Activated T-cell treated with anti-CD3 and anti-CD28 coated beads for 48 hours (primary cell): ENCODE results near the gene COQ8A.
A peak's percentile ranks its signal among the peaks of the same experiment; 100 is the strongest.
"Not testable (repeated sequence)": the region's sequence is repeated elsewhere in the genome, so short reads cannot be mapped to it uniquely, and the experiment has no call there.

Source experiments
- DNase-seq: peaks from one replicate; pipeline ENCODE4 v3.0.0-alpha.2; 2020; ENCODE audit warnings: low read depth

COQ8A gene

DNA sequence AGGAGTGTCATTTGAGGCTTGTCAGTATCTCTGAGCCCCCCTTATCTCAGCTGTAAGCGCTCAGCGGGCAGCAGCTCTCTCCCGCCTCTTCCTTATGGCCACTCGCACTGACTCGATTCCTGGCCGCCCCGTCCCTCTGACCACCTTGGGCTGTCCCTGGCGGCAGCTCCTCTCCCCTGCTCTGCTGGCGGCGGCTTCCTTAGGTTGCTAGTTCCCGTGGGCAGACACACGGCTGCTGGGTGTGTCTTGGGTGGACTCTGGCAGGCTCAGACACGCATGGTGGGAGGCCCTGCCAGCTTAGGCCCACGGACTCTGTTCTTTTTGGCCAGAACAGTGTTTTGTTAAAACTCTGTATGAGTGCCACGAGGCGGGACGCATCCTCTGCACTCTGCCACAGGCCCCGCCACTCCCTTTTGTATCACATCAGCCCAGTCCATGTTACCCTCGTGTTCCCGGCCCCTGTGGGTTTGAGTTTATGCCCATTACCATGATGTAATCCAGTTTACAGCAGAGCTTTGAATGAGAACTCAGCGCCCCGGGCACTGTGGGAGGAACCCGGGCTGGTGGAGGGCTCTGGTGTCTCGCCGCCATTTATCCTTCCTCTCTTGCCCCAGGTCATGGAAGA lies 45.9 kb downstream of the COQ8A start:
- DNase-seq = no peak

DNA sequence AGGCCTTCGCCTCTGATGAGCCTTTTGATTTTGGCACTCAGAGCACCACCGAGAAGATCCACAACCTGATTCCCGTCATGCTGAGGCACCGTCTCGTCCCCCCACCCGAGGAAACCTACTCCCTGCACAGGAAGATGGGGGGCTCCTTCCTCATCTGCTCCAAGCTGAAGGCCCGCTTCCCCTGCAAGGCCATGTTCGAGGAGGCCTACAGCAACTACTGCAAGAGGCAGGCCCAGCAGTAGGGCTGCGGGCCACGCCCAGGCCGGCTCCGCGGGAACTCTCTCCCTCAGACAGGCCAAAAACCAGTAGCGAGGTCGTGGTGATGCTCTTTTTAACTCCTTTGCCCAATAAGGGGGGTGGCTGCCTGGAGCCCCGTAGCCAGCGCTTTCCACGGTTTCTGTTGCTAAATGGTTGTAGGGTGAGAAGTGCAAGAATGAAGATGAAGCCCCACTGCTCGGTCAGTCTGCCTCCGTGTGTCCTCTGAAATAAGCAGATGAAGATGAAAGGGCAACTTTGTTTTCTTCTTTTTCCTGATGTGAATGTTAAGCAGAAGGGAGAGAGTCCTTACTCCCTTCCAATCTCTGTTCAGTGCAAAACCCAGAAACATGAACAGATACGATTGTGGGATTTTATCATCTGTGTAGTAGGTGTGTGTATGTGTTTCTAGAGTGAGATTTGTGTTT lies 46.5 kb downstream of the COQ8A start:
- DNase-seq = no peak

DNA sequence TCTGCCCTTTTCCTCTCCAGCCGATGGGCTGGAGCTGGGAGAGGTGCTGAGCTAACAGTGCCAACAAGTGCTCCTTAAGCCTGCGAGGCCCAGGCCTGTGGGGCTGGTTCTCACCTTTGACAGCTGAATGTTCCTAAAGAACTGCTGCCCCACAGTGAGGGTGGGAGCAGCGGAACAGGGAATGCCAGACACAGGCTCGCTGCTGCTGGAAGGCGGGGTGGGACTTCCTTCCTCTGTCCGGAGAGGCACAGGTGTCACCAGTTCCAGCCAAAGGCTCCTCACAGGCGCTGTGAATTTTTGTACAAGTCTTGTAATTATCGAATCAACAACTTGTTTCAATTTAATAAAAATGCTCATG lies 47.1 kb downstream of the COQ8A start:
- DNase-seq = no peak

DNA sequence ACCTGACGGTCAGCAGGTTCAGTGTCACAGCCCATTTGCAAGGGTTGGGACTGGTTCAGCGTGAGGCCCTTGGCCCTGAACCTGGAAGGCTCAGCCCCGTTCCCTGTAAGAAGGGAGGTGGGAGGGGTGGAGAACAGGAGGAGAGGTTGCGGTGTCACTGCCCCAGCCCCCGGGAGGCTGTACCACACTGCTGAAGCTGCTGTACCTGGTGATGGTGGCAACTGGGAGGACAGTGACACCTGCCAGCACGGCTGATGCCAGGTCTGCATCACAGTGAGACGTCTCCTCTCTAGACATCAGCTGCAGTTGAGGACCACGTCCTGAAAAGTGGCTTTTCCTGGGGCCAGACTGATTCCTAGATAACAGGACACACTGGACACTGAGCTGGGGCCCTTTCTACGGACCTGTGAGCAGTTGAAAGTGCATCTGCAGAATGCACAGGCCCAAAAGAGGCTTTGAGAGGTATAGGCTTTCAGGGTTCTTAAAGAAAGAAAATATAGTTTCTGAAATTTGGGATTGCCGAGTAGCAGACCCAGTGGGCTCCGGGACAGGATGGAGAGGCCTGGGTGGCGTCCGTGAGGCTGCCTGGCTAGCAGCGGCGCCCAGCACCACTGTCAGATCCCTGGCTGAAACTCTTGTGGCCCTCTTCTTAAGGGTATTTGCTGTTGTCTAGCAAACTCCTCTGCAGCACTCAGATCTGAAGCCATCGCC lies 47.7 kb downstream of the COQ8A start:
- DNase-seq = no peak

DNA sequence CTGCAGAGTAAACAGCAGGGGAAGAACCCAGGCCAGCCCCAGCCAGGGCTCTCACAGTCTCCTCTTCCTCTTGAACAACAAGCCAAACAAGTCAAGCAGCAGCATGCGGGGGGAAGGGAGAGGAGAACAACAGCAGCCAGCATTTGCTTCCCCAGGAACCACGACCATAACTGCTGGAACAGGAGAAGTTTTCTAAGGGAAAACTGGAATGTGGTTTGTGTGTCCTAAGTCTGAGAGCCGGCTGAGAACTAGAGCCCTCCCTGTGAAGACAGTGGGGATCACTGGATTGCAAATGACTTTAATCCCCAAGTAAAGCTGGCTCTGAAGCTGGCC lies 48.2 kb downstream of the COQ8A start:
- no peak for DNase-seq

DNA sequence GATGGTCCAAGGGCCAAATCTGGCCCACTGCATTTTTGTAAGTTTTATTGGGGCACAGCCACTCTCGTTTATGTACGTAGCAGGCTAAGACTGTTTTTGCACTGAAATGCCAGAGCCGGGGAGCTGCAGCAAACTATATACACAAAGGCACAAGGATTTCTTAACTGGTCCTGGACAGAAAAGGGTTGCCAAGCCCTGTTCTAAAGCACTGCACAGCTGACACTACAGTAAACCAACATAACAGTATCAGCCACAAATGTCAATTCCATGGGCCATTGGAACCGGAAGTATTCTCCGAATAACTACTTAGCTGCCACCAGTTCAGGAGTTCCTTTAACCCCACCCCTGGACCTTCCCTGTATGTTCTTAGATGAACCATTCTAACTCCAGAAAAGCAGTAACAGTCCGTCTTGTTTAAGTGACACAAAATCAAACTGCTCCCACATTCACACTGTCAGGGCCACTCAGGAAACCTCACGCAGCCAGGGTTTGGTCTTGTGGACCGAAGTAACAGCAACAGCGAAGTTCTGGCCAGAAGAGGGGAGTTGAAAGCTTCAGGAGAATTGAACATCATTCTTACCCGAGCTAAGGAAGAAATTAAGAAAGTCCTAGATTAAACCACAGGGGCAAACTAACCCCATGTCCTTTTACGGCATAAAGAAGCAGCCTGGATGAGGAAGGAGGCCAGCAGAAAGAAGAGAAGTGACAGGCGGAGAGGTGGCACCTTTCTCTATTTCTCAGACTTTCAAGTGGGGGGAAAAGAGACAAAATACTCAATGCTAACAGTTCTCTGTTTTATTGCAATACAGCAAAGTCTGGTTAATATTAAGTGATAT lies 49.2 kb downstream of the COQ8A start:
- no peak for DNase-seq

DNA sequence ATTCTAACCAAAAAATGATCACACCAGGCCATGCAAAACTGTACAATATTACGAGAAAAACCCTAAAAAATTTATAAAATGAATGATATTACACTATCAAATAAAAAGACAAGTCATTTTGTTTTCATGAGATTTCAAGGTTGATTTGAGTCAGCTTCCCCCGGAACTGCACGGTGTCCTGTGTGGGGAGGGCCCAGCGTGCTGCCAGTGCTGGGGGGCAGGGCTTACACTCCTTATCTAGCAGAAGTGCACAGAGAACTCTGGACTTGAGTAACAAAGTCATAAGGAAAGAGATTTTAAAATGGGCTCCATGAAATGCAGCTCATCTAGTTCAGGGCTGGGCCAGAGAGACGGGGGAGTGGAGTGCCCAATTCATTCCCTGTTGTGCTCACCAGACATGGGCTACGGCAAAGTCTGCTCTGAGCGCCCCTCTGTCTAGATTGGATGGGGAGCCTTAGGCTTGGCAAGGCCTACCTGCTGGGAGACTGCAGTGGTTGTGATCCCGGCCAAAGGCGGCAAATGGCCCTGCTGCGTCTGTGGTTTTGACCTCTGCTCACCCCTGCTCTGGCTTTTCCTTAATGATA lies 50.1 kb downstream of the COQ8A start:
- peak; percentile 51 for DNase-seq

DNA sequence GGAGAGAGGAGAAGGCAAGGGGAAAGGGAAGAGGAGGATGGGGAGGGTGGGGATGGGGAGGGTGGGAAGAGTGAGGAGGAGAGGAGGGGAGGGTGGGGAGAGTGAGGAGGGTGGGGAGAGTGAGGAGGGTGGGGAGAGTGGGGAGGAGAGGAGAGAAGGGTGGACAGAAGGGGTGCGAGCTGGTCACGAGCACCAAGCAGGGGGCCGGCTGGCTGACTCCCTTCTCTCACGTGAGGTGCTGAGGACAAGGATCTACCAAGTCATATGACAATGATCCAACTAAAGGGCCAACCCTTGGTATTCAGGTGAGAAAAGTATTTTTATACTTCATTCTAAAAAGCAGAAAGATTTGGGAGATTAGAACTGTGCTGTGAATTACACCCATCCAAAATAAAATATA lies 51.8 kb downstream of the COQ8A start:
- DNase-seq = no peak

DNA sequence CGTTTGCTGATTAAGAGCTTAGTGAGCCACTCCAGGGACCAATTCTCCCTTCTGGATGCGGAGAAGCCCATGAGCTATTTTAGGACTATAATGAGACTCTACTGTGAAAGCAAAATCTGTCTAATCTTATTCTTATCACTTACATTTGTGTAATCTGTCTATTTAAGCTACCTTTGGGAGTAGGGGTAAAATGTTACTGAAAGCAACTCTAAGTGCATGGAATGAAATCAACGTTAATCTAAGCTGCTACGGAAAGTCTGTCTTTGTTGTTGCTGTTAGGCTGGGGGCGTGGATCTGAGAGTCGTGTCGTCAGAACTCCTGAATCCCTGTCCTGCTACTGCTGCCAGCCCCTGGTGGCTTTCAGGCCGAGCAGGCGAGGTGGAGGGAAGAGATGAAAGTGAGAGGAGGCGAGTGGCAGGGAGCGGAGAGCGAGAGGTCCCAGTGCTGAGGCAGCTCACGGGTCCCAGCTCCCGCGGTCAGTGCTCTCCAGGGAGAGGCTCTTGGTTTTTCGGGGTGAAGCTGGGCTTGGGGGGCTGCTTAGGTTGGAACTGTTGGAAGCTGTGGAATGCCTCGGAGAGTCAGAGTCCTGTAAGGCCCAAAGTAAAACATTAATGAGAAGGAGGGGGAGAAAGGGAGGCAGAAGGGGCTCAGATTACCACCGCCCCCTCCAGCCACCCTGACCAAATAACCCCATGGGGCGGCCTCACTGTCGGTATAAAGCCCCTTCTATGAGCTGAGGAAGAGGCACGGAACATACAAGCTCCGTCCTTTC lies 53.9 kb downstream of the COQ8A start:
- DNase-seq = no peak

DNA sequence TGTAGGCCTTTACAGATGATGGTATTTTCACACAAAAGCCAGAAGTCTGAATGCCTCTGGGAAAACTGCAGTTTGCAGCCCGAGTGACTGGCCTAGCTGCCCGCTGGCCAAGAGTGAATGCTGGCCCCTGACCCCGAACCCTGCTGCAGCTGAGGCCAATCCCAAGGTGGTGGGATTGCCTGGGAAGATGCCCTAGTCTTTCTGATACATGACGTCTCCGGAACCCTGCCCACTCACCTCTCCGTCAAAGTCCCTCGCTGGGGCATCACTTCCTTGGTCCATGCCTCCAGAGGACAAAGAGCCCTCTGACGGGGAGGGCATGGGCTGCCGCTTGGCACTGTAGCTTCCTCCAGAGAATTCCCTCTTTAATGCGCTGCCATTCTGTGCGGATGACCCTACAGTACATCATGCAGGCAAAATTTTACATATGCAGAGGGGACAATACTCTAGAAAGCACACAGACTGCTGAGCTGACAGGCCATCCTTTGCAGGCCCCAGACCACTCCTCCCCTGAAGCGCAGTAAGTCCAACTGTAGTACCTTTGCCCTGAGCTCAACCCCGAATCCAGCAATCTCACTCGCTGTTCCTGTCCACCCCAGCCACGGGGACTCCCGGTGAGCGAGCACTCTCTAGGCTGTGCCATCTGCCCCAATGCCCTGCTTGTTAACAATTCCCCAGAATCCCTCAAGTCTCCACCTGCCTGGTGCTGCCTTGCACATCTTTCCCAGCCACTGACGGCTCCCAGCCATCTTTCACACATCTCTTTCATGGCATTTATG lies 54.7 kb downstream of the COQ8A start:
- DNase-seq = no peak

DNA sequence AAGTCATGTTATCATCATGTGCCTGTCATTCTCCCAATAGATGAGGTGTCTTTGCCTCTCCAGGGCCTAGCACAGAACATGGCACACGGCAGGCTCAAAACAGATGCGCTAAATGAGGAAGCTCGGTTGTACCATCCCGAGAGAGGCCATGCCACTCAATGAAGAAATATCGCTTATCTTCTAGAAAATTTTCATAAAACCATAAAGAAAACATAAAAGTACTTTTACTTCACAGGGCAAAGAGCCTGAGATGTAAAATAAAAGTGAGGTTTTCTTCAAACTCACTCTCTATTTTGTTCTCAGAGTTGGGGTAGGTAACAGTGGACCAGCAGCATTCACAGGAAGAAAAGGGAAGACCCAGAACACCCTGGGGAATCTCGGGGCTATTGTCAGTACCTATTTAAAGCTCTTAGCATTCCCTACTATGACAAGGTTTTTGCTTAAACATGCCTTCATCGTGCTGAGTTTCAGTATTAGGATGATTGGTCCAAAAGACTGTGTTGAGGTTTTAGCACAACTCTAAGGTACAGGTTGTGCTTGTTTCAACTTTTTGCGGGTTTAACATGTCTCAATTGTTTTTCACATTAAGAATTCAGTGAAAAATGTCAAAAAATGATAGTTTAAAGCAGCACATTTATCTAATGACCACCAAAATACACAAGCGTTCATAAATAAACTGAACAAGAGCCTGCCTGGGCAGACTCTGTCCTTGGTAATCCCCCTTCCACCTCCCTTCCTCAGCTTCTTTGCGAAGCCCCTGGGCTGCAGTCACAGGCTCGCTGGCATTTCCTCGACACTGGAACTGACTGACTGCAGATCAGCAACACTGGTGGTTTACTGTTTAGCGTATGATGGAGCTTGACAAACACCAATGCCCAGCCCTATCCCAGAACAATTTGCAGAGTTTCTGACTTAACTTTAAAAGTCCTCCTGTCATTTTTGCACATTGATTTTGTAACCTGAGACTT lies 55.6 kb downstream of the COQ8A start:
- DNase-seq = no peak

DNA sequence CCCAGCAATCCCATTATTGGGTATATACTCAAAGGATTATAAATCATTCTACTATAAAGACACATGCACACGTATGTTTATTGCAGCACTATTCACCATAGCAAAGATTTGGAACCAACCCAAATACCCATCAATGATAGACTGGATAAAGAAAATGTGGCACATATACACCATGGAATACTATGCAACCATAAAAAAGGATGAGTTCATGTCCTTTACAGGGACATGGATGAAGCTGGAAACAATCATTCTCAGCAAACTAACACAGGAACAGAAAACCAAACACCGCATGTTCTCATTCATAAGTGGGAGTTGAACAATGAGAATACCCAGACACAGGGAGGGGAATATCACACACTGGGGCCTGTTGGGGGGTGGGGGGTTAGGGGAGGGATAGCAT lies 59.5 kb downstream of the COQ8A start:
- DNase-seq = not testable (repeated sequence)

DNA sequence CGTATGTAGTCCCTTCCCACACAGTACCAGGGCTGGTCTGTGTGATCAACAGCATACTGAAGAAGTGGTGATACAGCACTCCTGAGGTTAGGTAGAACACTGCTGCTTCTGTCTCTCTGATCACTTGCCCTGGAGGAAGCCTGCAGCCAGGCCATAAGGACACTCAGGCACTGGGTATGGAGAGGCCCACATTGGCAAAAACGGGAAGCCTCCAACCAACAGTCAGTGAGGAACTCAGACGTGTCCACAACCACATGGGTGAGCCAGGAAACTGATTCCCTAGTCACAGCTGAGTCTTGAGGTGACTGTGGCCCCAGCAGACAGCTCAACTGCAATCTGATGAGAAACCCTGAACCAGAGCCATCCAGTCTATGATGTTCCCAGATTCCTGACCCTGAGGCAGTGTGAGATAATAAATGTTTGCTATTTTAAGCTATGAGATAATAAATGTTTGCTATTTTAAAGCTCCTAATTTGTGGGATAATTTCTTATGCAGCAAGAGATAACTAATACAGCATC lies 62.5 kb downstream of the COQ8A start:
- no peak for DNase-seq

DNA sequence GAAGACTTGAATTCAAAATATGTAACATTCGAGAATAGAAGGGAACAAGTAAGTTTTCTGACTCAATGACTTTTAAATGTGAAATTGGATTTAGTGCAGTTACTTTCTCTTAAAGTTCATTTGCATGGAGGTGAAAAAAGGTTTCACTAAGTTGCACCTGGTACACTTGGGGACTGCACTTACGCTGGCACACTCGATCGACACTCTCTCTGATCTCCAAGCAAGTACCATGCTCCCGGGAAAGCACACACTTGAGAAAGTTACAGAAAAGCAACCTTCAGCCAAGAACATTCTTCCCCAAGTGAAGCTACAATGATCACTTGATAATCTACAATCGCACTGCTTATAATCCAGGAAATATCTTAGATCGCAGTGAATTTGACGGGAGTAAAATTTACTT lies 63.1 kb downstream of the COQ8A start:
- DNase-seq = no peak

DNA sequence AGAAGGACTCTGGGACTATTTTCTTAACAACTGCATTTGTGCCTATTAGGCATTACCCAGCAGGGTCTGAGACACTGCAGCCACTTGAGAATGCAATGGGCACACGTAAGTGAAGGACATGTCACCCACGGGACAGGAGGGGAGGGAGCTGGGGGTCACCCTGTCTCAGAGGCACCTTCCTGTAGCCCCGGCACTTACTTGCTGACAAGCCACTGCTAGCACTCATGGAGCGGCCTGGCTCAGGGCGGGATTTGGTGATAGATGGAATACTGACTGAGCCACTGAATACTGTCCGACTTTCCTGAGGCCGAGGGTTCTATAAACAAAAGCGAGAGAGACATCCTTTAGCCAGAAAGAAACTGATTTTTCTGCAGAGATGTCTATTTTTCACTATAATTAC lies 64.7 kb downstream of the COQ8A start:
- no peak for DNase-seq

DNA sequence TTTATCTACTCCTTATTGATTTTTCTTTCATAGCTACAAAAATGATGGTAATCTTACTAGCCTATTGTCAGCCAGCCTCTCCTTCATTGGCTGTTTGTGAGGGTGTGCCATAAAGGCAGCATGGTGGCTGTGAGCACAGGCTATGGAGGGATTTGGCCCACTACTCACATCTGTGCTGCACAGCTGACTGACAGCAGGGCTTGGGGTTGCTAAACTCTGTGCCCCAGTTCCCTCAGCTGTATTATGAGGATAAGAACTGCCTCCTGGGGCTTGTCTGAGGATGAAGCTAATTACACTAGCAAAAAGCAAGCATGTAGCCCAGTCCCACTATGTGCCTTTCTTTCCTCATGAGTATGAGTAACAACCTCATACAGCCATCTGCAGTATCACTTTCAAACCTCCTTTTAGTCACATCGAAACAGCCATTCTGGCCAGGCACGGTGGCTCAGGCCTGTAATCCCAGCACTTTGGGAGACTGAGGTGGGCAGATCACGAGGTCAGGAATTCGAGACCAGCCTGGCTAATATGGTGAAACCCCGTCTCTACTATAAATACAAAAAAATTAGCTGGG lies 66.2 kb downstream of the COQ8A start:
- DNase-seq = no peak

DNA sequence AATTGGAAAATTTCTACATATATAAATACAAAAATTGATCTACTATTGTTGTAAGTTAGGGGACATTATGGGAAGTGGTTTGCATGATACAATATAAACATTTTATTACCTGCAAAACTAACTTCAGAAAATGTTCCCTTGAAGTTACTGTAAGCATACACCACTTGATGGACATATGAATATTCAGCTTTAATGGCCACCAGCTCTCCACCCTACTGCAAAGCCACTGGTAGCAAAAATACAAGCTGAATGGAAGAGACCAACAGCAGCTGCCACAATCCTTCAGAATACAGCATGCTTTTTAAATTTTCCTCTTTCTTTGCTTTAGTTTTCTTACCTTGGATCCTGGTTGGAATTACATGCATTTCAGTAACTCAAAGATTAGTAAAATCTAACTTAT lies 69.8 kb downstream of the COQ8A start:
- no peak for DNase-seq

DNA sequence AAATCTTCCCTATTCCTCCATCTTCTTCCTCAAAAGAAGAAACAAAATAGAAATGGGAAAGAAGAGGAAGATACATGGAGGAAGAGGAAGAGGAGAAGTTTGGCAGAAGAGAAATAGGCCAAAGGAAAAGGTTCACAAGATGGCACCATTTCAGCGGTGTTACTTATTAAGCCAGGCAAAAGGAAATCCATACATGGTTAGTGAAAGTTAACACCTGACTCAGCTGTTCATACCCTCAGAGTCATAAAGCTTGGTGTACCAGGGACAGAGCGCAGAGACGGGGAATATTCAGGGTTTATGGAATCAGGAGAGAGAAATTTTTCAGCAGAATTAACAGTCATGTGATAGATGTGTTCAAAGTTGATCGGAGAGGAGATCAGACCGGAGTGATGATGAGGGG lies 70.6 kb downstream of the COQ8A start:
- no peak for DNase-seq

DNA sequence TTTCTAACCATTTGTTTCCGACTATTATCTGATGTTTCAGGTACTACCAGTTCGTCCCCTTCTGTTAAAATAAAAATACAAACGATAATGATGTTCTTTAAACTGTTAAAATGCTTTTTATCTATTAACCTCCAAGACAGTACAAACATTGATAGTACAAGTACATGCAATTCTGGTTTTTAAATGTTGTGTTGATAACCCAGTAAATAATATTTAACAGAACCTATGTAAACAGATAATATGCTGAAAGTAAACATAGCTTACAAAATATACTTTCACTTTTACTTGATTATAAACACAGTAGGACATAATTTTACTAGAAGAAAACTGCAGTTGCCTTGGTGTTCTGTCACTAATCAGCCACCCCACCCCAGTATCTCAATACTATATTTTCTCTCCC lies 76.9 kb downstream of the COQ8A start:
- no peak for DNase-seq
